GM23338 (cell line): ENCODE measurements around the gene MAN2B2.

Experiments used
- CREB1 ChIP-seq: fragments of 250-450 bp; sonication (Bioruptor Pico); IDR thresholded peaks from 2 replicates; pipeline ENCODE4 v1.5.0; 2020; ENCODE audit warnings: low read depth, mild to moderate bottlenecking, moderate library complexity
- EZH2 ChIP-seq: fragments of 200-600 bp; sonication (generic); IDR thresholded peaks from one replicate; pipeline ENCODE4 v1.8.0; 2017; ENCODE audit warnings: antibody characterized with exemption, mild to moderate bottlenecking, low read depth; ENCODE audit not compliant: unreplicated experiment
- EZH2phosphoT487 ChIP-seq: fragments of 200-600 bp; sonication (generic); IDR thresholded peaks from one replicate; pipeline ENCODE4 v1.8.1; 2018; ENCODE audit warnings: antibody characterized with exemption; ENCODE audit not compliant: unreplicated experiment
- JUNB ChIP-seq: IDR thresholded peaks from one replicate; pipeline ENCODE4 v1.6.1; 2016; ENCODE audit warnings: antibody characterized with exemption; ENCODE audit not compliant: unreplicated experiment
- NANOG ChIP-seq: IDR thresholded peaks from 2 replicates; pipeline ENCODE4 v1.6.1; 2016; ENCODE audit warnings: antibody characterized with exemption, borderline replicate concordance
- POLR2AphosphoS5 ChIP-seq: IDR thresholded peaks from 2 replicates; pipeline ENCODE4 v1.6.1; 2016; ENCODE audit warnings: antibody characterized with exemption, low read depth
- STAT1 ChIP-seq: IDR thresholded peaks from one replicate; pipeline ENCODE4 v1.6.1; 2016; ENCODE audit warnings: antibody characterized with exemption; ENCODE audit not compliant: unreplicated experiment
- ZNF114 ChIP-seq: fragments of 250-450 bp; sonication (Bioruptor Pico); IDR thresholded peaks from 2 replicates; pipeline ENCODE4 v1.5.0; 2020; ENCODE audit warnings: mild to moderate bottlenecking, moderate library complexity
- ZNF331 ChIP-seq: fragments of 250-450 bp; sonication (Bioruptor Pico); IDR thresholded peaks from 2 replicates; pipeline ENCODE4 v1.5.0; 2020; ENCODE audit warnings: low read depth, mild to moderate bottlenecking, moderate library complexity
- TF ChIP-seq, protein P1 (sequence below), 2 experiments: fragments of 200-600 bp in 1 of 2; sonication (generic) in 1 of 2; conservative IDR thresholded peaks; 2 replicates each; pipeline versions ENCODE4 v1.5.1 to v1.6.1; 2016 to 2017; ENCODE audit warnings: antibody characterized with exemption in 2 of 2, low read depth in 2 of 2, mild to moderate bottlenecking in 2 of 2, moderate library complexity in 1 of 2
- TF ChIP-seq, protein P2 (sequence below): IDR thresholded peaks from one replicate; pipeline ENCODE4 v1.6.1; 2018; ENCODE audit warnings: antibody characterized with exemption; ENCODE audit not compliant: unreplicated experiment
- TF ChIP-seq, protein P3 (sequence below): IDR thresholded peaks from 2 replicates; pipeline ENCODE4 v1.6.1; 2016; ENCODE audit warnings: antibody characterized with exemption
- TF ChIP-seq, protein P4 (sequence below): fragments of 250-450 bp; sonication (Bioruptor Pico); IDR thresholded peaks from 2 replicates; pipeline ENCODE4 v1.5.0; 2020; ENCODE audit warnings: mild to moderate bottlenecking, moderate library complexity

DNA sequence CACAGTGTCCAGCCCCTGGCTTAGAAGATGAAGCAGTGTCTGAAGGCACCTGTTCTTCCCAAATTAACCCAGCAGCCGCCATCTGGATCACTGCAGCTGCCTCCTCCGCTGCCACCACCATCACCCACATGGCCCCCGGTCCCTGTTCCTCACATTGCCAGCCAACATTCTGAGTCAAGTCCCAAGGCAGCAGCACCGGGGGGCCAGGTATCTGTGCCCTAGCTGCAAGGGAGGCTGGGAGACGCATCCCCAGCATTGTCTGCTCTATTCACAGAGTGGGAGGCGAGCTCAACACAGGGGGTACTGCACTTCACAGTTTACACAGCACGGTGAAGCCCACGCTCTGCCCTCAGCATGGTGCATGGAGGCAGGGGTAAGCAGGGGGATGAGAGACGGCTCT, 42.3 kb upstream of the MAN2B2 start:
- TF ChIP-seq, protein P1, sequence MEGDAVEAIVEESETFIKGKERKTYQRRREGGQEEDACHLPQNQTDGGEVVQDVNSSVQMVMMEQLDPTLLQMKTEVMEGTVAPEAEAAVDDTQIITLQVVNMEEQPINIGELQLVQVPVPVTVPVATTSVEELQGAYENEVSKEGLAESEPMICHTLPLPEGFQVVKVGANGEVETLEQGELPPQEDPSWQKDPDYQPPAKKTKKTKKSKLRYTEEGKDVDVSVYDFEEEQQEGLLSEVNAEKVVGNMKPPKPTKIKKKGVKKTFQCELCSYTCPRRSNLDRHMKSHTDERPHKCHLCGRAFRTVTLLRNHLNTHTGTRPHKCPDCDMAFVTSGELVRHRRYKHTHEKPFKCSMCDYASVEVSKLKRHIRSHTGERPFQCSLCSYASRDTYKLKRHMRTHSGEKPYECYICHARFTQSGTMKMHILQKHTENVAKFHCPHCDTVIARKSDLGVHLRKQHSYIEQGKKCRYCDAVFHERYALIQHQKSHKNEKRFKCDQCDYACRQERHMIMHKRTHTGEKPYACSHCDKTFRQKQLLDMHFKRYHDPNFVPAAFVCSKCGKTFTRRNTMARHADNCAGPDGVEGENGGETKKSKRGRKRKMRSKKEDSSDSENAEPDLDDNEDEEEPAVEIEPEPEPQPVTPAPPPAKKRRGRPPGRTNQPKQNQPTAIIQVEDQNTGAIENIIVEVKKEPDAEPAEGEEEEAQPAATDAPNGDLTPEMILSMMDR (conservative IDR thresholded peaks at IDR 0.05; ENCODE audit: low read depth in 2 of 2) = no peak
- TF ChIP-seq EZH2 = no peak
- TF ChIP-seq CREB1 (CRISPR knock-in tag) = no peak
- TF ChIP-seq, protein P2, sequence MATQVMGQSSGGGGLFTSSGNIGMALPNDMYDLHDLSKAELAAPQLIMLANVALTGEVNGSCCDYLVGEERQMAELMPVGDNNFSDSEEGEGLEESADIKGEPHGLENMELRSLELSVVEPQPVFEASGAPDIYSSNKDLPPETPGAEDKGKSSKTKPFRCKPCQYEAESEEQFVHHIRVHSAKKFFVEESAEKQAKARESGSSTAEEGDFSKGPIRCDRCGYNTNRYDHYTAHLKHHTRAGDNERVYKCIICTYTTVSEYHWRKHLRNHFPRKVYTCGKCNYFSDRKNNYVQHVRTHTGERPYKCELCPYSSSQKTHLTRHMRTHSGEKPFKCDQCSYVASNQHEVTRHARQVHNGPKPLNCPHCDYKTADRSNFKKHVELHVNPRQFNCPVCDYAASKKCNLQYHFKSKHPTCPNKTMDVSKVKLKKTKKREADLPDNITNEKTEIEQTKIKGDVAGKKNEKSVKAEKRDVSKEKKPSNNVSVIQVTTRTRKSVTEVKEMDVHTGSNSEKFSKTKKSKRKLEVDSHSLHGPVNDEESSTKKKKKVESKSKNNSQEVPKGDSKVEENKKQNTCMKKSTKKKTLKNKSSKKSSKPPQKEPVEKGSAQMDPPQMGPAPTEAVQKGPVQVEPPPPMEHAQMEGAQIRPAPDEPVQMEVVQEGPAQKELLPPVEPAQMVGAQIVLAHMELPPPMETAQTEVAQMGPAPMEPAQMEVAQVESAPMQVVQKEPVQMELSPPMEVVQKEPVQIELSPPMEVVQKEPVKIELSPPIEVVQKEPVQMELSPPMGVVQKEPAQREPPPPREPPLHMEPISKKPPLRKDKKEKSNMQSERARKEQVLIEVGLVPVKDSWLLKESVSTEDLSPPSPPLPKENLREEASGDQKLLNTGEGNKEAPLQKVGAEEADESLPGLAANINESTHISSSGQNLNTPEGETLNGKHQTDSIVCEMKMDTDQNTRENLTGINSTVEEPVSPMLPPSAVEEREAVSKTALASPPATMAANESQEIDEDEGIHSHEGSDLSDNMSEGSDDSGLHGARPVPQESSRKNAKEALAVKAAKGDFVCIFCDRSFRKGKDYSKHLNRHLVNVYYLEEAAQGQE = no peak
- no peak for TF ChIP-seq NANOG
- TF ChIP-seq, protein P3, sequence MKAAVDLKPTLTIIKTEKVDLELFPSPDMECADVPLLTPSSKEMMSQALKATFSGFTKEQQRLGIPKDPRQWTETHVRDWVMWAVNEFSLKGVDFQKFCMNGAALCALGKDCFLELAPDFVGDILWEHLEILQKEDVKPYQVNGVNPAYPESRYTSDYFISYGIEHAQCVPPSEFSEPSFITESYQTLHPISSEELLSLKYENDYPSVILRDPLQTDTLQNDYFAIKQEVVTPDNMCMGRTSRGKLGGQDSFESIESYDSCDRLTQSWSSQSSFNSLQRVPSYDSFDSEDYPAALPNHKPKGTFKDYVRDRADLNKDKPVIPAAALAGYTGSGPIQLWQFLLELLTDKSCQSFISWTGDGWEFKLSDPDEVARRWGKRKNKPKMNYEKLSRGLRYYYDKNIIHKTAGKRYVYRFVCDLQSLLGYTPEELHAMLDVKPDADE = no peak
- TF ChIP-seq JUNB = no peak
- TF ChIP-seq POLR2AphosphoS5 = no peak
- no peak for TF ChIP-seq STAT1
- TF ChIP-seq EZH2phosphoT487 = no peak
- TF ChIP-seq, protein P4, sequence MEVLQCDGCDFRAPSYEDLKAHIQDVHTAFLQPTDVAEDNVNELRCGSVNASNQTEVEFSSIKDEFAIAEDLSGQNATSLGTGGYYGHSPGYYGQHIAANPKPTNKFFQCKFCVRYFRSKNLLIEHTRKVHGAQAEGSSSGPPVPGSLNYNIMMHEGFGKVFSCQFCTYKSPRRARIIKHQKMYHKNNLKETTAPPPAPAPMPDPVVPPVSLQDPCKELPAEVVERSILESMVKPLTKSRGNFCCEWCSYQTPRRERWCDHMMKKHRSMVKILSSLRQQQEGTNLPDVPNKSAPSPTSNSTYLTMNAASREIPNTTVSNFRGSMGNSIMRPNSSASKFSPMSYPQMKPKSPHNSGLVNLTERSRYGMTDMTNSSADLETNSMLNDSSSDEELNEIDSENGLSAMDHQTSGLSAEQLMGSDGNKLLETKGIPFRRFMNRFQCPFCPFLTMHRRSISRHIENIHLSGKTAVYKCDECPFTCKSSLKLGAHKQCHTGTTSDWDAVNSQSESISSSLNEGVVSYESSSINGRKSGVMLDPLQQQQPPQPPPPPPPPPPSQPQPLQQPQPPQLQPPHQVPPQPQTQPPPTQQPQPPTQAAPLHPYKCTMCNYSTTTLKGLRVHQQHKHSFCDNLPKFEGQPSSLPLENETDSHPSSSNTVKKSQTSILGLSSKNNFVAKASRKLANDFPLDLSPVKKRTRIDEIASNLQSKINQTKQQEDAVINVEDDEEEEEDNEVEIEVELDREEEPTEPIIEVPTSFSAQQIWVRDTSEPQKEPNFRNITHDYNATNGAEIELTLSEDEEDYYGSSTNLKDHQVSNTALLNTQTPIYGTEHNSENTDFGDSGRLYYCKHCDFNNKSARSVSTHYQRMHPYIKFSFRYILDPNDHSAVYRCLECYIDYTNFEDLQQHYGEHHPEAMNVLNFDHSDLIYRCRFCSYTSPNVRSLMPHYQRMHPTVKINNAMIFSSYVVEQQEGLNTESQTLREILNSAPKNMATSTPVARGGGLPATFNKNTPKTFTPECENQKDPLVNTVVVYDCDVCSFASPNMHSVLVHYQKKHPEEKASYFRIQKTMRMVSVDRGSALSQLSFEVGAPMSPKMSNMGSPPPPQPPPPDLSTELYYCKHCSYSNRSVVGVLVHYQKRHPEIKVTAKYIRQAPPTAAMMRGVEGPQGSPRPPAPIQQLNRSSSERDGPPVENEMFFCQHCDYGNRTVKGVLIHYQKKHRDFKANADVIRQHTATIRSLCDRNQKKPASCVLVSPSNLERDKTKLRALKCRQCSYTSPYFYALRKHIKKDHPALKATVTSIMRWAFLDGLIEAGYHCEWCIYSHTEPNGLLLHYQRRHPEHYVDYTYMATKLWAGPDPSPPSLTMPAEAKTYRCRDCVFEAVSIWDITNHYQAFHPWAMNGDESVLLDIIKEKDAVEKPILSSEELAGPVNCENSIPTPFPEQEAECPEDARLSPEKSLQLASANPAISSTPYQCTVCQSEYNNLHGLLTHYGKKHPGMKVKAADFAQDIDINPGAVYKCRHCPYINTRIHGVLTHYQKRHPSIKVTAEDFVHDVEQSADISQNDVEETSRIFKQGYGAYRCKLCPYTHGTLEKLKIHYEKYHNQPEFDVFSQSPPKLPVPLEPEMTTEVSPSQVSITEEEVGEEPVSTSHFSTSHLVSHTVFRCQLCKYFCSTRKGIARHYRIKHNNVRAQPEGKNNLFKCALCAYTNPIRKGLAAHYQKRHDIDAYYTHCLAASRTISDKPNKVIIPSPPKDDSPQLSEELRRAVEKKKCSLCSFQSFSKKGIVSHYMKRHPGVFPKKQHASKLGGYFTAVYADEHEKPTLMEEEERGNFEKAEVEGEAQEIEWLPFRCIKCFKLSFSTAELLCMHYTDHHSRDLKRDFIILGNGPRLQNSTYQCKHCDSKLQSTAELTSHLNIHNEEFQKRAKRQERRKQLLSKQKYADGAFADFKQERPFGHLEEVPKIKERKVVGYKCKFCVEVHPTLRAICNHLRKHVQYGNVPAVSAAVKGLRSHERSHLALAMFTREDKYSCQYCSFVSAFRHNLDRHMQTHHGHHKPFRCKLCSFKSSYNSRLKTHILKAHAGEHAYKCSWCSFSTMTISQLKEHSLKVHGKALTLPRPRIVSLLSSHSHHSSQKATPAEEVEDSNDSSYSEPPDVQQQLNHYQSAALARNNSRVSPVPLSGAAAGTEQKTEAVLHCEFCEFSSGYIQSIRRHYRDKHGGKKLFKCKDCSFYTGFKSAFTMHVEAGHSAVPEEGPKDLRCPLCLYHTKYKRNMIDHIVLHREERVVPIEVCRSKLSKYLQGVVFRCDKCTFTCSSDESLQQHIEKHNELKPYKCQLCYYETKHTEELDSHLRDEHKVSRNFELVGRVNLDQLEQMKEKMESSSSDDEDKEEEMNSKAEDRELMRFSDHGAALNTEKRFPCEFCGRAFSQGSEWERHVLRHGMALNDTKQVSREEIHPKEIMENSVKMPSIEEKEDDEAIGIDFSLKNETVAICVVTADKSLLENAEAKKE (CRISPR knock-in tag) = no peak
- TF ChIP-seq ZNF331 = no peak
- no peak for TF ChIP-seq ZNF114 (CRISPR knock-in tag)
